ENCODE data around the gene NUP188. TPM values are rescaled to one million over a fixed set of nuclear protein-coding genes. Genes with fewer than 3 reads are reported as not detected.

Gene NUP188
- 37.0 to 45.2 TPM (median 38.9 TPM) in 5 replicates for total RNA-seq (2022; extraction: Qiagen RNA extraction; ENCODE audit: low read depth)

GRCh38 chr9:128947527-128948301 lies at the start of gene NUP188, which contains the start of gene DOLK:
Gene NUP188 (plus strand): TSS chr9:128947699. CDS start chr9:128947720, 21 bp downstream.
Gene DOLK (minus strand): TSS chr9:128947603. CDS start chr9:128947303, 300 bp downstream.

GRCh38 chr9:128920381-128921058 lies 27.0 kb upstream of the NUP188 start, which contains the start of gene PHYHD1:
Gene PHYHD1 (plus strand): TSS chr9:128920982. CDS start chr9:128922324, 1,342 bp downstream.

GRCh38 chr9:129028192-129028966 lies 80.9 kb downstream of the NUP188 start, which contains the start of gene SH3GLB2:
Gene SH3GLB2 (minus strand): TSS chr9:129028331. CDS start chr9:129028154, 177 bp downstream.

GRCh38 chr9:129036241-129036922 lies 88.9 kb downstream of the NUP188 start, which contains the start of gene MIGA2:
Gene MIGA2 (plus strand): TSS chr9:129036626. CDS start chr9:129040595, 3,969 bp downstream.

Other genes starting within 250 kb of the NUP188 start
- gene PKN3, start 245.2 kb upstream of the NUP188 start, total RNA-seq (2022; extraction: Qiagen RNA extraction; ENCODE audit: low read depth): 13.4 to 17.1 TPM (median 14.7 TPM) in 5 replicates
- 71.9 to 93.4 TPM (median 92.8 TPM) in 5 replicates for gene ZDHHC12, start 223.6 kb upstream of the NUP188 start, total RNA-seq (2022; extraction: Qiagen RNA extraction; ENCODE audit: low read depth)
- gene ZER1, start 175.8 kb upstream of the NUP188 start, total RNA-seq (2022; extraction: Qiagen RNA extraction; ENCODE audit: low read depth): 11.4 to 16.4 TPM (median 15.2 TPM) in 5 replicates
- gene TBC1D13, start 160.4 kb upstream of the NUP188 start, total RNA-seq (2022; extraction: Qiagen RNA extraction; ENCODE audit: low read depth): 17.8 to 20.8 TPM (median 19.9 TPM) in 5 replicates
- gene ENDOG, start 129.2 kb upstream of the NUP188 start, total RNA-seq (2022; extraction: Qiagen RNA extraction; ENCODE audit: low read depth): 18.0 to 35.4 TPM (median 30.6 TPM) in 5 replicates
- 18.2 to 48.5 TPM (median 40.7 TPM) in 5 replicates for gene SPOUT1, start 117.9 kb upstream of the NUP188 start, total RNA-seq (2022; extraction: Qiagen RNA extraction; ENCODE audit: low read depth)
- 9.6 to 12.9 TPM (median 11.2 TPM) in 5 replicates for gene KYAT1, start 65.7 kb upstream of the NUP188 start, total RNA-seq (2022; extraction: Qiagen RNA extraction; ENCODE audit: low read depth)
- gene LRRC8A, start 65.6 kb upstream of the NUP188 start, total RNA-seq (2022; extraction: Qiagen RNA extraction; ENCODE audit: low read depth): 78.7 to 100 TPM (median 97.4 TPM) in 5 replicates
- gene PHYHD1, start 26.7 kb upstream of the NUP188 start, total RNA-seq (2022; extraction: Qiagen RNA extraction; ENCODE audit: low read depth): 0.48 TPM in 1 of 5 replicates, not detected in the others
- gene DOLK, start 96 bp upstream of the NUP188 start, total RNA-seq (2022; extraction: Qiagen RNA extraction; ENCODE audit: low read depth): 33.4 to 41.3 TPM (median 36.7 TPM) in 5 replicates
- gene SH3GLB2, start 80.6 kb downstream of the NUP188 start, total RNA-seq (2022; extraction: Qiagen RNA extraction; ENCODE audit: low read depth): 33.8 to 53.5 TPM (median 49.7 TPM) in 5 replicates
- gene MIGA2, start 88.9 kb downstream of the NUP188 start, total RNA-seq (2022; extraction: Qiagen RNA extraction; ENCODE audit: low read depth): 13.3 to 15.5 TPM (median 13.5 TPM) in 5 replicates
- 16.6 to 21.1 TPM (median 18.2 TPM) in 5 replicates for gene DOLPP1, start 133.4 kb downstream of the NUP188 start, total RNA-seq (2022; extraction: Qiagen RNA extraction; ENCODE audit: low read depth)
- gene CRAT, start 163.1 kb downstream of the NUP188 start, total RNA-seq (2022; extraction: Qiagen RNA extraction; ENCODE audit: low read depth): 23.0 to 31.3 TPM (median 28.3 TPM) in 5 replicates
- gene PTPA, start 163.7 kb downstream of the NUP188 start, total RNA-seq (2022; extraction: Qiagen RNA extraction; ENCODE audit: low read depth): 112 to 138 TPM (median 134 TPM) in 5 replicates
- gene IER5L, start 230.6 kb downstream of the NUP188 start, total RNA-seq (2022; extraction: Qiagen RNA extraction; ENCODE audit: low read depth): 32.4 to 56.7 TPM (median 54.1 TPM) in 5 replicates

Data from A549 treated with GW870086 at 1 μM for 4 hours (cell line).